ENCODE results near the gene RIPK4. TPM values are rescaled to one million over a fixed set of nuclear protein-coding genes. Genes with fewer than 3 reads are reported as not detected.

RIPK4 gene
- total and polyA plus RNA-seq, 2 donors (not counting 1 experiment from before 2014, with no cell fraction given): not detected

DNA sequence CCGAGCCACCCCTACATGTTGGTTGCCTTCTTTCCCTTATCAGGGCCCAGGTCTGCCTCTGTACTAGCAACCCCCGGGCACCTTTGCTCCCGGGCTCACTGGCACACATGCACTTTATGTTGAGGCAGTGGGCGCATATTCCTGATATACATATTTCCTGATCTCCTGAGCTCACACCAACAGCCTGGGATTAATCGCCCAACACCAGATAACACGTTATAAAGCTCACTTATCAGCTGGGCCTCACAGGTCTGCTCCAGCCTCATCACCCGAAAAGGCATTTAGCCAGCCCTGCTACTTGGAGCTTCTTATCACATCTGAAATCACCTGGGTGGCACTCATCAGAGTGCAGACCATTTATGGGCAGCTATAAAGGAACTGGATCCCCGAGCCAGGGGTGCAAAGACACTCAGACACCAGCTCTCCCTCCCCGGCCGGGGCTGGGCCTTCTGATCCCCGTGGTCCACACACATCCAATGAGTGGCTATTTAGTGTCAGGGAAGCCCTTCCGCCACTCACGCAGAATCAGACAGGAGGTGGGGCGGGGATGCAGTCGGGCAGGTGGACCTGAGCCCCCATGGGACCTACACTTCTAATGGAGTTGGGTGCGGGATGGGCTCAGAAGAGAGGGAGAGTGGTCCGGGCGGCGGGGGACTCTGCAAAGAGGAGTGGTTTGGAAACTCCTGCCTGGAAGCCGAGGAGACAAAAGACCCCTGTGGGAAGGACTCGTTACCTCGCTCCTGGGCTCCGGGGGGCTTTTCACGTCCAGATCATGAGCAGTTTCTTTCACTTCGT is 21.6 kb downstream of the RIPK4 start:
- Mint-ChIP-seq H3K4me3 (no peak overlapping the region), H3K27ac (no peak overlapping the region), H3K9me3 (ENCODE audit: insufficient read depth) (no peaks in the 10 kb centered on the region), H3K4me1 (no peaks in the 10 kb centered on the region), H3K27me3 (peaks cover 11% of the 10 kb centered on the region)
- intact Hi-C loops (cut with micrococcal nuclease): no loop called here
- Histone ChIP-seq H3K27me3 (replicated peaks in 1 of 4; ENCODE audit: control extremely low read depth in 1 of 4, control insufficient read depth in 3 of 4, insufficient read depth in 4 of 4, low read length in 3 of 4) (no peaks in the 10 kb centered on the region), H3K27ac (ENCODE audit: low read length in 2 of 2) (no peak overlapping the region), H2AFZ (ENCODE audit: insufficient read depth, low read depth, low read length, poor library complexity, severe bottlenecking) (no peak overlapping the region), H3K9ac (ENCODE audit: low read length) (no peak overlapping the region), H3K4me1 (ENCODE audit: control insufficient read depth in 2 of 2, insufficient read depth in 2 of 2, low read length in 2 of 2) (no peaks in the 10 kb centered on the region), H3K4me2 (replicated peaks; ENCODE audit: low read depth, low read length, poor library complexity, severe bottlenecking) (no peak overlapping the region), H4K20me1 (ENCODE audit: control insufficient read depth, insufficient read depth, low read length, poor library complexity, severe bottlenecking) (no peaks in the 10 kb centered on the region), H3K4me3 (ENCODE audit: control extremely low read depth in 1 of 5, extremely low read depth in 1 of 5, insufficient read depth in 1 of 5, low read depth in 2 of 5, low read length in 4 of 5) (no peak overlapping the region), H3K36me3 (replicated peaks in 1 of 2; ENCODE audit: control extremely low read depth in 1 of 2, control insufficient read depth in 1 of 2, extremely low read depth in 1 of 2, insufficient read depth in 2 of 2, low read length in 1 of 2) (no peaks in the 10 kb centered on the region), H3K9me3 (ENCODE audit: control extremely low read depth in 1 of 3, control insufficient read depth in 2 of 3, insufficient read depth in 1 of 3, low read length in 2 of 3) (no peaks in the 10 kb centered on the region), H3K79me2 (ENCODE audit: control insufficient read depth, insufficient read depth, low read length) (no peaks in the 10 kb centered on the region)
- ChIA-PET CTCF (no interaction called here), POLR2A (no interaction called here)
- TF ChIP-seq, protein P1, sequence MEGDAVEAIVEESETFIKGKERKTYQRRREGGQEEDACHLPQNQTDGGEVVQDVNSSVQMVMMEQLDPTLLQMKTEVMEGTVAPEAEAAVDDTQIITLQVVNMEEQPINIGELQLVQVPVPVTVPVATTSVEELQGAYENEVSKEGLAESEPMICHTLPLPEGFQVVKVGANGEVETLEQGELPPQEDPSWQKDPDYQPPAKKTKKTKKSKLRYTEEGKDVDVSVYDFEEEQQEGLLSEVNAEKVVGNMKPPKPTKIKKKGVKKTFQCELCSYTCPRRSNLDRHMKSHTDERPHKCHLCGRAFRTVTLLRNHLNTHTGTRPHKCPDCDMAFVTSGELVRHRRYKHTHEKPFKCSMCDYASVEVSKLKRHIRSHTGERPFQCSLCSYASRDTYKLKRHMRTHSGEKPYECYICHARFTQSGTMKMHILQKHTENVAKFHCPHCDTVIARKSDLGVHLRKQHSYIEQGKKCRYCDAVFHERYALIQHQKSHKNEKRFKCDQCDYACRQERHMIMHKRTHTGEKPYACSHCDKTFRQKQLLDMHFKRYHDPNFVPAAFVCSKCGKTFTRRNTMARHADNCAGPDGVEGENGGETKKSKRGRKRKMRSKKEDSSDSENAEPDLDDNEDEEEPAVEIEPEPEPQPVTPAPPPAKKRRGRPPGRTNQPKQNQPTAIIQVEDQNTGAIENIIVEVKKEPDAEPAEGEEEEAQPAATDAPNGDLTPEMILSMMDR (IDR thresholded peaks at IDR 0.05): no peak
- TF ChIP-seq EZH2 (IDR thresholded peaks at IDR 0.05; ENCODE audit: borderline replicate concordance, insufficient read depth, low read depth, low read length, poor library complexity, severe bottlenecking): no peak
- ATAC-seq (ENCODE audit: low read depth) (no peak), DNase-seq (no peak)
- 91% methylated on average over 25 of the region's 25 CpGs for WGBS (ENCODE audit: insufficient coverage)

Data from B cell (primary cell).